ENCODE measurements around the gene TSPAN17.

Gene TSPAN17

DNA sequence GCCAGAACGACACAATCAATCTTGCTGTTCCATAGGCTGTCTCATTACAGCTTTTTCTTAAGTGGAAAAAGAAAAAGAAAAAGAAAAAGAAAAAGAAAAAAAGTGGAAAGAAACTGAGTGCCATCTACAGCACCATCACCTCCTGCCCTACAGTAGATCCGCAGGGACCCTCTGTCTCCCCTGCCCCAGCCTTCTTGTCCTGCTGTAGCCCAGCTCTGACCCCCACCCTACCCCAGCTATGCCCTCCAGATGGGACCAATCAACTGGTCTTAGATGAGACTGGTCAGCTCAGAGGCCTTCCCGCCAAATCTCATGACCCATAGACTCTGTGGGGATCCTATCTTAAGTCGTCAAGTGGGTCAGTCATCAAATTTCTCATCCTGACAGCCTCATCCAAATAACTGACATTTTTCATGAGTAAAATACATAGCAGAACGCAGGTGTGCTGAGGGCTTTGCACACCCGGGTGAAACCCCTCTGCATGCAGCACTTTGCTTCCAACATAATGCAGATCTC lies 34.8 kb downstream of the TSPAN17 start:
- no peaks in the 10 kb centered on the region for H3K4me1 ChIP-seq (ENCODE audit: insufficient read depth, low read length, severe bottlenecking)
- H3K79me2 ChIP-seq (ENCODE audit: insufficient read depth, low read length): no peaks in the 10 kb centered on the region
- no peak overlapping the region for H3K9ac ChIP-seq (ENCODE audit: low read length)
- TF ChIP-seq, protein P1, sequence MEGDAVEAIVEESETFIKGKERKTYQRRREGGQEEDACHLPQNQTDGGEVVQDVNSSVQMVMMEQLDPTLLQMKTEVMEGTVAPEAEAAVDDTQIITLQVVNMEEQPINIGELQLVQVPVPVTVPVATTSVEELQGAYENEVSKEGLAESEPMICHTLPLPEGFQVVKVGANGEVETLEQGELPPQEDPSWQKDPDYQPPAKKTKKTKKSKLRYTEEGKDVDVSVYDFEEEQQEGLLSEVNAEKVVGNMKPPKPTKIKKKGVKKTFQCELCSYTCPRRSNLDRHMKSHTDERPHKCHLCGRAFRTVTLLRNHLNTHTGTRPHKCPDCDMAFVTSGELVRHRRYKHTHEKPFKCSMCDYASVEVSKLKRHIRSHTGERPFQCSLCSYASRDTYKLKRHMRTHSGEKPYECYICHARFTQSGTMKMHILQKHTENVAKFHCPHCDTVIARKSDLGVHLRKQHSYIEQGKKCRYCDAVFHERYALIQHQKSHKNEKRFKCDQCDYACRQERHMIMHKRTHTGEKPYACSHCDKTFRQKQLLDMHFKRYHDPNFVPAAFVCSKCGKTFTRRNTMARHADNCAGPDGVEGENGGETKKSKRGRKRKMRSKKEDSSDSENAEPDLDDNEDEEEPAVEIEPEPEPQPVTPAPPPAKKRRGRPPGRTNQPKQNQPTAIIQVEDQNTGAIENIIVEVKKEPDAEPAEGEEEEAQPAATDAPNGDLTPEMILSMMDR (IDR thresholded peaks at IDR 0.05; ENCODE audit: low read length): no peak
- no peak for TF ChIP-seq EZH2 (IDR thresholded peaks at IDR 0.05; ENCODE audit: borderline replicate concordance, low read length)
- no peak overlapping the region for H3K4me3 ChIP-seq (ENCODE audit: low read depth, low read length, poor library complexity, severe bottlenecking)
- peaks cover 9% of the 10 kb centered on the region for H3K27me3 ChIP-seq (ENCODE audit: insufficient read depth, low read length)
- H3K36me3 ChIP-seq (ENCODE audit: insufficient read depth, low read length): no peaks in the 10 kb centered on the region; the same call in 1 of the 2 replicates
- no peaks in the 10 kb centered on the region for H3F3A ChIP-seq (ENCODE audit: insufficient read depth, low read length)
- no peak overlapping the region for H2AFZ ChIP-seq (ENCODE audit: low read length)
- H3K27ac ChIP-seq (ENCODE audit: low read depth, low read length, poor library complexity, severe bottlenecking): no peak overlapping the region
- no peaks in the 10 kb centered on the region for H4K20me1 ChIP-seq (ENCODE audit: insufficient read depth, low read length)
- H3K4me2 ChIP-seq (ENCODE audit: low read length): no peak overlapping the region
- H3K9me3 ChIP-seq (ENCODE audit: low read length): peaks cover 6% of the 10 kb centered on the region
- H3K9me2 ChIP-seq (ENCODE audit: low read depth, low read length): no peaks in the 10 kb centered on the region

DNA sequence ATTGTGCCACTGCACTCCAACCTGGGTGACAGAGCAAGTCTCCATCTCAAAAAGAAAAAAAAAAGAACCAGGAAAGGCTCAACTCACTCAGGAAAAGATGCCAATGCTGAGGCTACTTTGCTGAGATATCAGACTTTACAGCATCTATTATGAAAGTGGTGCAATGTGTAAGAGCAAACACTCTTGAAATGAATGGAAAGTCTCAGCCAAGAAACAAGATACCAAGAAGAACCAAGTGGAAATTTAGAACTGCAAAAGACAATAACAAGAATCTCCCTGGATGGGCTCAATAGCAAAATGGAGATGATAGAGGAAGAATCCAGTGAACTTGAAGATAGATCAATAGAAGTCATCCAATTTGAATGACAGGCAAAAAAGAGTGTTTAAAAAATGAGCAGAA lies 37.7 kb downstream of the TSPAN17 start:
- no peak for TF ChIP-seq EZH2 (IDR thresholded peaks at IDR 0.05; ENCODE audit: borderline replicate concordance, low read length)
- TF ChIP-seq, protein P1 (IDR thresholded peaks at IDR 0.05; ENCODE audit: low read length): no peak
- H3K4me2 ChIP-seq (ENCODE audit: low read length): no peak overlapping the region
- no peaks in the 10 kb centered on the region; the same call in 1 of the 2 replicates for H3K36me3 ChIP-seq (ENCODE audit: insufficient read depth, low read length)
- peaks cover 17% of the 10 kb centered on the region for H3K27me3 ChIP-seq (ENCODE audit: insufficient read depth, low read length)
- H3K9ac ChIP-seq (ENCODE audit: low read length): no peak overlapping the region
- H3K9me2 ChIP-seq (ENCODE audit: low read depth, low read length): no peaks in the 10 kb centered on the region
- no peaks in the 10 kb centered on the region for H4K20me1 ChIP-seq (ENCODE audit: insufficient read depth, low read length)
- peaks cover 13% of the 10 kb centered on the region for H3K9me3 ChIP-seq (ENCODE audit: low read length)
- H3F3A ChIP-seq (ENCODE audit: insufficient read depth, low read length): no peaks in the 10 kb centered on the region
- no peak overlapping the region for H2AFZ ChIP-seq (ENCODE audit: low read length)
- no peak overlapping the region for H3K27ac ChIP-seq (ENCODE audit: low read depth, low read length, poor library complexity, severe bottlenecking)
- H3K79me2 ChIP-seq (ENCODE audit: insufficient read depth, low read length): no peaks in the 10 kb centered on the region
- no peaks in the 10 kb centered on the region for H3K4me1 ChIP-seq (ENCODE audit: insufficient read depth, low read length, severe bottlenecking)
- no peak overlapping the region for H3K4me3 ChIP-seq (ENCODE audit: low read depth, low read length, poor library complexity, severe bottlenecking)

DNA sequence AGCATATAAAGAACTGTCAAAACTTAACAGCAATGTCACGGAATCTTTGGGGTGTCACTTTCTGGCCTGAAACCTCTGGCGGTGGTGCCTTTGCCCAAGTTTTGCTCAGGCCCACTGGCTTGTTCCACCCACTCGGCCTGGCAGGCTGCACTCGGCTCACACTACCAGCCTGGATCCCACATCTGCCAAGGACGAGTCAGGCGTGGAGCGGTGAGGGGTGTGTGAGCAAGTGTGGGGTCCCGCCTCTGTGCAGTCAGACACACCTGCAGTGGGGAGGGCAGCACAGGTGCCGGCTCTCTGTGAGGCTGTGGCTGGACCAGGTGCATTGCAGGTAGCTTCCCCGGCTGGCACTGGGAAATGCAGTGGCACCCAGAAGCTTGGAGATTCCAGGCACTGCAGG lies 40.0 kb downstream of the TSPAN17 start:
- H3K79me2 ChIP-seq (ENCODE audit: insufficient read depth, low read length): no peaks in the 10 kb centered on the region
- H2AFZ ChIP-seq (ENCODE audit: low read length): no peak overlapping the region
- no peaks in the 10 kb centered on the region for H3F3A ChIP-seq (ENCODE audit: insufficient read depth, low read length)
- no peak overlapping the region for H3K27ac ChIP-seq (ENCODE audit: low read depth, low read length, poor library complexity, severe bottlenecking)
- no peaks in the 10 kb centered on the region for H3K4me1 ChIP-seq (ENCODE audit: insufficient read depth, low read length, severe bottlenecking)
- H3K36me3 ChIP-seq (ENCODE audit: insufficient read depth, low read length): no peaks in the 10 kb centered on the region; the same call in 1 of the 2 replicates
- no peak overlapping the region for H3K4me3 ChIP-seq (ENCODE audit: low read depth, low read length, poor library complexity, severe bottlenecking)
- no peak overlapping the region for H3K4me2 ChIP-seq (ENCODE audit: low read length)
- H4K20me1 ChIP-seq (ENCODE audit: insufficient read depth, low read length): no peaks in the 10 kb centered on the region
- H3K9me2 ChIP-seq (ENCODE audit: low read depth, low read length): no peaks in the 10 kb centered on the region
- H3K9ac ChIP-seq (ENCODE audit: low read length): no peak overlapping the region
- peaks cover 17% of the 10 kb centered on the region for H3K27me3 ChIP-seq (ENCODE audit: insufficient read depth, low read length)
- no peak for TF ChIP-seq EZH2 (IDR thresholded peaks at IDR 0.05; ENCODE audit: borderline replicate concordance, low read length)
- TF ChIP-seq, protein P1 (IDR thresholded peaks at IDR 0.05; ENCODE audit: low read length): no peak
- H3K9me3 ChIP-seq (ENCODE audit: low read length): peaks cover 13% of the 10 kb centered on the region

Measured in OCI-LY1 (cell line).